CD1c-positive myeloid dendritic cell (primary cell): Measurements from ENCODE around the gene HIPK2.

Experiments
- DNase-seq: peaks from one replicate; pipeline ENCODE4 v3.0.0-alpha.2; 2016; ENCODE audit errors: extremely low spot score

HIPK2 gene

DNA sequence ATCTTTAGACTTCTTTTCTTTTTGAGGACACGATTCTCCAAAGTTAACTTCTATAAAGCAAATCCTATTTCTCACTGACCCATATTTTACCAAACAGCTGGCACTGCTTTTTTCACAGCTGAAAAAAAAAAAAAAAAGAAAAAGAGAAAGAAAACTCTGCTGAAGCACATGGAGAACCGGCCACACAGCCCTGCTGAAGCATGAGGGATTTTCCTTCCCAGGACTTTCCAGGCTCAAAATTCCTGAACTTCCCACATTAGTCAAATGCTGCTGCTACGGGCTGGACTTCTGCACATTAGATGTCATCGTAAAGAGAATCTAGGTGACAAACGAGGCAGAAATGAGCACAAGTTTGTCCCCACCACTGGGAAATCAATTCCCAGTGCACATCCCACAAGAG, 25.2 kb downstream of the HIPK2 start:
- DNase-seq = no peak

DNA sequence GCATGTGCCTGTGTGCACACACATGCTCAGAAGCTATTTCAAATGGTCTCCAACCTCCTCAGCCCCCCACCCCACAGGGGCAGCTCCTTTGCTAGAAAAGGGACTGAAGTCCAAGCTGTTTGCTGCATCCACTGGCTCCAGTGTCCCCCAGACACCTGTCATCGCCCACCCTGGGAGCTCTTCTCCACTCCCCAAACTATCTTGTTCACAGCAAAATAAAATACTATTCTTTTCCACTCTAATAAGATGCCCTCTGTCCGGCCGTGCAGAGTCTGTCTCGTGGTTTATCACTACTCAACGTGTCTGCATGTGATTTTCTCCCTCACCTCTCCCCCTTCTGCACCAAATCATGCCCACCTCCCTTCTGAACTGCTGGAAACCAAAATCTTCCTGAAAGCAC, 25.6 kb downstream of the HIPK2 start:
- DNase-seq = no peak

DNA sequence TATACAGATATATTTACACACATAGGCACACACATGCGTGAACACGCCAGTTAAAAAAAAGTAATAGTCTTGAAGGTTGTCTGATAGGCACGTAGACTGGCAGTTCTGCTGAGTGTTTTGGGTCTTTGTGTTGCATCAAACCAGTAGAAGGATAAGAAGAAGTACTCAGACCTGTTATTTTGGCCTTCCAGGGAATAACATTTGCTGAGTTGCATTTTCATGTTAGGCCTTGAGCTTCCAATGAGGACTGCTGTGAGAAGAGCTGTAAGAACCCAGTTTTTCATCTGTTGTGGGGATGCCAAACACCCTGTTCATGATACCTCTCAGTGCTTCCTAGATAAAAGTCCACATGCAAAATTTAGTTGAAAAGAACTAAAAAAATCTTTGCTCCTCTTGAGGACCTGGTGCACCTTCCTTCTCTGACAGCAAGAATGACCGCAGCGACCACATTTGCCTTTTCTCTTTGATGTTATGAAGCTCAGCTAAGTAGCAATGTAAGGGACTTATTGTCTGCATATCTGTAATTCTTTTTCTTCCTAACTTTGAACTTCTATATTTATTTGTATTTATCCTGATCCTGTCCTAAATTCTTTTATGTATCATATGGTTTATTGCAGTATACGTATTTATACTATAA, 27.2 kb downstream of the HIPK2 start:
- no peak for DNase-seq

DNA sequence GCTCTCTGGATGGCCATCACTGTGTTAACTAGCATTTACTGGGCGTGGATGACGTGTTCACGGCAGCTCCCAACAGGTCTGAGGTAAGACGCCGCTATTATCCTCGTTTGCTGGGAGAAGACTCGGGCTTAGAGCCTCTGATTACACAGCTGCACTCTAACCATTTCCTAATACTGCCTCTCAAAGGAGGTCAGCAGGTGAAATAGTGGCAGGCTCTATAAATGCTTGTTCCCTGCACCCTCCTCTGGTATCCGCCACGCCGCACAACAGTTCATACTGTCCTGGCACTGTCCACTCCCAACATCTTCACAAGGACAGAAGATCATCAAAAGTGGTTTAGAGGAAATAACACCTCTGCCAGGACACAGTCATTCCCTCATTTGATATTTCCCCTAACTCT, 28.3 kb downstream of the HIPK2 start:
- DNase-seq = no peak

DNA sequence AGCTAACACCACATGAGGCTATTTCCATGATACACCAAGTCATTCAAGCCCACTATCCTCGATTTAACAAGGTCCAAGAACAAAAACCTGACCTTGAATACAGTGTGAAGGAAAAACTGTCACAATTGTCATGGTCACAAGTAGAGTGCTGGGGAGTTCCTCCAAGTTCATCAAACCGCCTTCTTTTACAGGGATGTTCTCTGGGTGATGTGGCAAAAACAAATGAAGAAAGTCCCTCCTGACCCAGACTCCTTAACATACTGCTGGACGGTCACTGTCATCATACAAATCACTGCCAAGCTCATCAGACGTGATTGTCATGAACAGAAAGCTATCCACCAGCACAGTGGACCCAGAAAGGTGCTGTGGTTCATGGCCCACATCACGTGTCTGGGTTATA, 28.9 kb downstream of the HIPK2 start:
- no peak for DNase-seq

DNA sequence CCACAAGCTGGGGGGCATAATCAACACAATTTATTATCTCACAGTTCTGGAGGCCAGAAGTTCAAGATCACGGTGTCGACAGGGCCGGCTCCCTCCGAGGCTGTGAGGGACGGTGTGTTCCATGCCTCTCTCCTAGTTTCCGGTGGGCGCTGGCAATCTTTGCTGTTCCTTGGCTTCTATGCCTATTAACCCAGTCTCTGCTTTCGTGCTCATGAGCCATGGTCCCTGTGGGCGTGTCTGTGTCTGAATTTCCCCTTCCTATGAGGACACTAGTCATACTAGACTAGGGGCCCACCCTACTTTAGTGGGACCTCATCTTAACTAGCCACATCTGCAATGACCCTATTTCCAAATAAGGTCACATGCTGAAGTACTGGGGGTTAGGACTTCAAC, 29.4 kb downstream of the HIPK2 start:
- DNase-seq = no peak

DNA sequence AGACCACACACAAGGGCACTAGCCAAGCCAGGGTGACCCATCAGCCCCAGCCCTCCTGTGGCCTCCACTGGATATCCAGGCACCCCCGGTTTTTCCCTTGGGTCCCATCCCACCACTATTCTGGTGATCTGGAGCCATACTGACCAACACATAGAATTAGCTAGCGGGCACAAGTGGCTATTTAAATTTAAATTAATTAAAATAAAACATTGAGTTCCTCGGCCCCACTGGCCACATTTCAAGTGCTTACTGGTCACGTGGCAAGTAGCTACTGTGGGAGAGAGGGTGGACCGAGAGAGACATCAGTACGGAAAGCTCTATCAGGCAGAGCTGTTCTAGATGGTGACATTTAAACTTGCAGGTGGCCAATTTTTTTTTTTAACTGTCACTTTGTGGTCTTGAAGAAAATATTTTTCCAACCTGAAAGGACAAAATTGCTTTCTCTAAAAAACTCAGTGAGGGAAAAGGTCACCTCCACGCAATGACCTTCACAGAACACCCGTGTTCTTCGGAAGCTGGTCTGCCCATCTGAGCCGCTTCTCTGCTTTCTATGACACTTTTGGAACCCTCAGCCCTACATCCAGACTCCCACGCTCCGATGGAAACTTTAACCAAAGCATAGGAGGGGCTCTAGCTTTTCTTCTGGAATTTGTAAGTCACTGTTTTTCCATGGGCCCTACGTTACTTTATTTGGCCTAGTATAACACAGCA, 30.0 kb downstream of the HIPK2 start:
- DNase-seq = no peak

DNA sequence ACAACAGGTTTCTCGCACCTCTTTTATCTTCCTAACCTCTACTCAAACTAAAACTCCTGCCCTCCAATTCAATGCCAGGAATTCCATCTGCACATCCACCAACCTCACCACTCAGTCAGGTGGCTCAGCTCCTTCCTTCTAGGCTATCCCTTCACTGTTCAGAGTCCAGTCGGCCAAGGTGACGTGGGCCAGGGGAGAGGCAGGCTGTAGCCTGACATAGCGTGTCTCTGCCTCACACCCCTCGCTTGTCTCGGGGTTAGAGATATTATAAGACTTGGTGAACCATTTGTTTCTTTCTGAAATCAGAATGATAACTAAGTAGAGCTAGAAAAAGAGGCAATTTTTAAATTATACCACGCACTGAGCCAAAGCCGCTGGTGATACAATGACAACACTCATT, 31.1 kb downstream of the HIPK2 start:
- DNase-seq = no peak

DNA sequence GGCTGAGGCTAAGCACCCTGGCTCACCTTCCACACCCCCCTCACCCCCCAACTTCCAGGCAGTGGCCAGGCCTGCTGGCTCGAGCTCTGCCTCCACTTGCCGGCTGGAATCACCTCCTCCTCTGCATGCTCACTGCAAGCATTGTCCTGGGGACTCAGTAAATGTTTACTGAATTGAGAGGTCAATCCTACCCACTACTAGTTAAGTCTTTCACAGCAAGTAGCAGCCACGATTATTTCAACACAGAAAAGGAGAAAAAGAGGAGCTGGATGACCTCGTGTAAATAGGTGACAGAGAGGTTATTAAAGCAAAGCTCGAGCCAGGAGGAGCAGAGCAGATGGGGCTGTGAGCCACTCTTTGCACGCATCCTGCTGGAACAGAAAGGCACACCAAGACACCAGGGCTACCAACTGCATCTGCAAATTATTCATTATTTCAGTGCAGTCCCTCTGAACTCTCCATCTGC, 32.1 kb downstream of the HIPK2 start:
- DNase-seq = no peak

DNA sequence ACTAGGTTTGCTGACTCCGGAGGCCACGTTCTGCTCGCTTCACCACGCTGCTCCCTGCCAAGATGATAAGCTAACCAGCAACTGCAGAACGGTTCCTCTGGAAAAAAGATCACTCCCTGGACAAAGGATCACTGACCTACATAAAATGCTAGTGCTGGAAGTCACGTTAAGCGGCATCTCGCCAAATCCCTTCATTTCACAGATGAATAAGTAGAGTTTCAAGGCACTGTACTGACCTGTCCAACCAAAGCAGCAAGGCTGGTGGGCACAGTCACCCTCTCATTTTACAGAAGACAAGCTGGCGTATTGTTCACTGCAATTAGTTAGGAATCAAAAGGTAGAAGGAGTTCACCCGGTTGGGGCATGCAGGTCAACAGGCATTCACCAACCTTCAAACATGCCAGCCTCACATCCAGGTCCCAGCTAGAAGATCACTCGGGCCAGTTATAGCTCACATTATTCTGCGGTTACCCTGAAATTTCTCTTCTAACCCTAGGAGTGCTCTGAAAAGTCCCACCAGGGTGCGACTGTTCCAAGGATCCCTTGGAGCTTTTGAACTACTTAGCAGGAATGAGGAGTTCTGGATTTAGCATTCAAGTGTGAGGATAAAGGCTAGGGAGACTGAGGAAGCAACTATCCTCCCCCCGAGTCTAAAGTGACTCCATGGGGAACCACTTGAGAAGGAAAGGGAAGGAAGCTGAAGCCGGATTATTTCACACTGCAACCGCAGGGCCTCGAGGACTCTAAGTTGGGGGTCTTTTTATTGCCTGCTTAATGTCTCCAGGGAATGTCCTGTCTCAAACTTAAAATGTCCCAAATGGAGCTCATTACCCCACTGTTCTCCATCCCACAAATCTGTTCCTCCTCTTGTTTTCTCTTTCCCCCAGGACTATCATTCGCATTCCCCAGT, 32.8 kb downstream of the HIPK2 start:
- DNase-seq = no peak

DNA sequence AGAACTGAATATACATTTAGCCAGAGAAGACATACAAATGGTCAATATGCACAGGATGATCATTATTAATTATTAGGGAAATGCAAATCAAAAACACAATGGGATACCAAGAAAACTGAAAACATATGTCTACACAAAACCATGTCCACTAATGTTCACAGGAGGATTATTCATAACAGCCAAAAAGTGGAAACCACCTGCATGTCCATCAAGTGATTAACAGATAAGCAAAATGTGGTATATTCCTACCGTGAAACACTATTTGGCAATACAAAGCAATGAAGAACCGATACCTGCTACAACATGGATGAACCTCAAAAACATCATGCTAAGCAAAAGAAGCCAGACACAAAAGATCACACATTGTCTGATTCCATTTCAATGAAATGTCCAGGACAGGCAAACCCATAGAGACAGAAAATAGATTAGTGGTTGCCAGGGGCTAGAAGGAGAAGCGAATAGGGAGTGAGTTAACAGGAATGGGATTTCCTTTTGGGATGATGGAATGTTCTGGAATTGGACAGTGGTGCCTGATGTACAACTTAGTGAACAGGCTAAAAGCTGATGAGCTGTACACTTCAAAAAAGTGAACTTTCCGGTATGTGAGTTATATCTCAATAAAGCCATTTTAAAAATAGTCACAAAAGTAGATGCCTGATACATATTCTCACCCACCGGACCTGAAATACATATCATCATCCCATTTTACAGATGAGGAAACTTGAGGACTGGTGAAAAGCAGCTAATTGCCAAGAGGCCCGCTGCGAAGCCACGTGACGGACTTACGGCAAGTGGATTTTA, 33.6 kb downstream of the HIPK2 start:
- DNase-seq = no peak

DNA sequence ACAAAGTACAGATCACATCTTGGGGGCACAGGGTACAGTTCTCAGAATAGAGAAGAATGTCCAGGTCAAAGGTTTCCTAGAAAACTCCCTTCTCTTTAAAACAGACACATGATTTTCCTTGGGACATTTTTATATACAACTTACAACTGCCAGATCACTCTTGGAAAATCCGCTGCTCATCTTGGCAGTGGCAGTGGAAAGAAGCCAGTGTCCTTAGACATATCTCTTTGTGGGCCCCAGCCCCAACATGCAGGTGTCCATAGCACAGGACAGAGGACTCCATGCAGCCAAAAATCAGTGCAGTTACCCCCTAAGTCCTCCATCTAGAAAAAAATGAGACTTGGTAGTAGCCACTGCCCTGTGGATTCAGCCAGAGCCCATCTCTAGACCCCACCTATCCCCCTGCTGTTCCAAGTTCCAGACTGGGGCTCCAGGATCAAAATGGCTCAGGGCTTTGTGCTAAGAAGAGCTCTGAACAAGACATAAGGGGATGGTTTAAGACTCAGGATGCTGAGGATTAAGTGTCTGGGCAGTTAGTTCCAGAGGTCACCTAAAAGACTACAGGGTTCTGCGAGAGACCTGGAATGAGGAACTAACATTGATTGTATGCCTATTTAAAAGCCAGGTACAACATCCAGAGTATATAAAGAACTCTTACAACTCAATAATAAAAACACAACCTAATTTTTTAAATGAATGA, 34.4 kb downstream of the HIPK2 start:
- DNase-seq = no peak

DNA sequence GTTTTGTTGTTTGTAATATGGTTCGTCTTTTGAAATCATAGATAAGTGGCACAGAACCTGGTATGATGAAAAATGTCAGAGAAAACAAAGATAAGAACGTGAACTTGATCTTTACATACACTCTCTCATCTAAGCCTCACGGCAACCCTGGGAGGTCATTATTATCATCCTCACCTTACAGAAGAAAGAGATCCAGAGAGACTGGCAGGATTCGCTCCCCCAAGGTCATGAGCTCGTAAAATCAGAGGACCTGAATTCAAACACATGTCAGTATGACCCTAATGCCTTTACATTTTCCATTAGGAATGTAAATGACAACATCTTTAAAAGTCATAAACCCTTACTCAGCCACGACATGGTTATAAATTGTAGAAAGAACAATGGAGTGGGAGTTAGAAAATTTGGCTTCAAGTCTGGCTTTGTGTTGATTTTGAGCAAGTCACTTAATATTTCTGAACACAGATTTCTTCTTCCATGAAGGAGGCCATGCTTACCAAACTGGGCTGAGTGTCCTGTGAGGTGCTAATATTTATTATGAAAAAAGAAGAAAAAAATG, 35.9 kb downstream of the HIPK2 start:
- DNase-seq = no peak

DNA sequence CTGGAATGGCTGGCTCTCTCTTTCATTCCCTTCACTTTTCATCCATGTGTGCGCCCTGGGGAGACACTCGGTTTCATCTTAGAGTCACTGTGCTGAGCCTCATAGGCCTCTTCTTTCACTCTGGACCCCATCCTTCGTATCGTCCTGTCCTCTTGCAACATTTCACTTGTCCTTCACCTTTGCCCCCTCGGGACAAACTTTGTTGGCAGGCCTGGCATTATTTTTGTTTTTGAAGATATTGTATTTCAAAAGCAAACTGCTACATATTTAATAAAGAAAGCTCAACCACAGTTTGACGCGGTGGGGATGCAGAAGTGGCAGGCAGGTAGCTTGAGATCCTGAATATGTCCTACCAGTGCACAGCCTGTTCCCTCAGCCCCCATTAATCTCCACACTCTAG, 36.6 kb downstream of the HIPK2 start:
- no peak for DNase-seq

DNA sequence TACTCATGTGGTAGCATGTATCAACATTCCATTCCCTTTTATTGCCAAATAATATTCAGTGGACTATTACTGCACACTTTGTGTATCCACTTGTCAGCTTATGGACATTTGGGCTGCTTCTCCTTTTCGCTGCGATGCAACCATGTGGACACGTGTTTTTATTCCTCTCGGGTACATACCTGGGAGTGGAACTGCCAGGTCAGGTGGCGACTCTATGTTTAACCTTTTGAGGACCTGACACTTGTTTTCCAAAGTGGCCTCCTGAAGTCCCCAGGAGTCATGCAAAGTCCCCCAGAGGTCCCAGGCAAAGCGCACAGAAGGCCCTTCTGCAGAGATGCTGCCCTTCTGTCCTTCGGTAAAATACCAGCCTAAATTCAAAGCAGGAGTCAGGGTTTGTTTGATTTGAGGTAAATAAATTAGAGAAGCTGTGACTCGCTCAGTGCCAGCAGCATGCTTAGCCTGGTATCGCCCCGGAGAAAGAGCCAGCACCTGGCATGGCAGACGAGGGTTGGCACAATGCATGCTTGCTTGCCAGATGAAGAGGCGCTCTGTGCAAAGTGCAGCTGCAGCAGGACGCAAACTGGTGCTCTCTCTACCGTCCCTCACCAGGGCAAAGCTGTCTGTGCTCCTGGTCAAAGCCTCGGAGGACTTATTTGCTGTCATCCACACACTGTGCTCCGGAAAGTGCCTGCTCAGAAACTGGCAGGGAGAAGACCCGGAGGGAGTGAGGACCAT, 37.8 kb downstream of the HIPK2 start:
- DNase-seq = no peak

DNA sequence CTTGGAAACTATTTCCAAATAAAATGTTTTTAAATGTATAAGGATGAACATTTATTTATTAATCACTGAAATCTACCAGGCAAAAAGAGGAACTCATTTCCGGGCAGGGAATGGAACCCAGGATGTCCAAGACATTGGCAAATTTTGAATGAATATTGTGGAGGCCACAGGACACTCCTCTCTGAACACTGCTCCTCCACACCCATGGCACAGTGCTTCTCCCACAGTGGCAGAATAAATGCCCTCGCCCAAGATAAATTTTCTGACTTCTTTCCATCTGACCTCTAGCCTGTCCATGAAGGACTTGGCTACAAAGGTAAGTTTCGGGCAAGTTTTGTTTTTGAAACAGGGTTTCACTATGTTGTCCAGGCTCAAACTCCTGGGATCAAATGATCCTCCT, 39.0 kb downstream of the HIPK2 start:
- no peak for DNase-seq

DNA sequence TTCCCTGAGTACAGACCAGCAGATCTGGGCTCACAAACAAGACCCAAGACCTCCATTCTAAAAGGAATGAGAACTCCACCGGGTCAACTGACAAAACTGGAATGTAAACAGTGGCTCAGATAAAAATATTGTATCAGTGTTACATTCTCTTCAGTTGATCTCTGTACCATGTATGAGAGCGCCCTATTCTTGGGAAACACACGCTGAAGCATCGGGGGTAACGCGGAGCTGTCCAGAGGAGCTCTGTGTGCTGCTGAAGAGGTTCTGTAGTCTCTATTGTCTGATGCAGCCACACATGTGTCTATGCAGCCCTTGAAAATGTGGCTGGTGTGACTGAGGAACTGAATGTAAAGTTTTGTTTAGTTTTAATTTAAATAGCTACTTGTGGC, 39.7 kb downstream of the HIPK2 start:
- no peak for DNase-seq

DNA sequence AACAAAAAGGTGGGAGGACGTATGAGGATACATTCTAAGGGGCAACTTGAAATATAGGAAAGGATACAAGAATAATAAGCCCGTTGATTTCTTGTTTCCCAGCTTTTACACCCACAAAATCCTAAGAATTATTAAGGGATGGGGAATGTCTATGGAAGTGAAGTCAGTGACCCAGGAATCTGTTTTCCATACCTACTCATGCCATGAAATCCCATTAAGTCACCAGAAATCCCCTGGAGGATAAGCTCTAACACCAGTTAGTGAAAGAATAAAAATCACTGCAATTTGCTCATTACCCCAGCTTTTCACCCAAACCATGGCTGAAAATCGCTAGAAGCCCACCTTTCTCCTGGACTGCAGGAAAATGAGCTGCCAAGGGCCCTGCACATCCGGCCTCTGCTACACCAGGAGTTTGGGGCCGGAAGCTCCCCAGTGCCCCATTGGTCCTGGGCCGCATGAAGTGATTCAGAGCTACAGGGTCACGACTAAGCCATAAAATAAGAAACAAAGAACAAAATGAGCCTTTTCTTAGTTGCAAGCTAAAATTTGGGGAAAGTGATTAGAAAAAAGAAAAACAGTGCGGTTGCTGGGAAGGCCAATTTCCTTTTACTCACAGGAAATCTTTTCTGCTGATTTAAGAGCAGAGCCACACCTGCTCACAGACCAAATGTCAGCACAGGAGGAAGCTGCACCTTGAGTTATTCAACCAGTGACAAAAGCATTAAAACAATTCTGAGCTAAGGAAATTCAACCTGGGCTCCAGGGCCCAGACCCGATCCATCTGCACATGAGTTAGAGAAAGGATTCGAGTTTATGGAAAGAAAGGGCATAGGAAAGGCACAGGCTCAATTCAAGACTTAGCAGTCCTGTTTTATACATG, 40.3 kb downstream of the HIPK2 start:
- no peak for DNase-seq

DNA sequence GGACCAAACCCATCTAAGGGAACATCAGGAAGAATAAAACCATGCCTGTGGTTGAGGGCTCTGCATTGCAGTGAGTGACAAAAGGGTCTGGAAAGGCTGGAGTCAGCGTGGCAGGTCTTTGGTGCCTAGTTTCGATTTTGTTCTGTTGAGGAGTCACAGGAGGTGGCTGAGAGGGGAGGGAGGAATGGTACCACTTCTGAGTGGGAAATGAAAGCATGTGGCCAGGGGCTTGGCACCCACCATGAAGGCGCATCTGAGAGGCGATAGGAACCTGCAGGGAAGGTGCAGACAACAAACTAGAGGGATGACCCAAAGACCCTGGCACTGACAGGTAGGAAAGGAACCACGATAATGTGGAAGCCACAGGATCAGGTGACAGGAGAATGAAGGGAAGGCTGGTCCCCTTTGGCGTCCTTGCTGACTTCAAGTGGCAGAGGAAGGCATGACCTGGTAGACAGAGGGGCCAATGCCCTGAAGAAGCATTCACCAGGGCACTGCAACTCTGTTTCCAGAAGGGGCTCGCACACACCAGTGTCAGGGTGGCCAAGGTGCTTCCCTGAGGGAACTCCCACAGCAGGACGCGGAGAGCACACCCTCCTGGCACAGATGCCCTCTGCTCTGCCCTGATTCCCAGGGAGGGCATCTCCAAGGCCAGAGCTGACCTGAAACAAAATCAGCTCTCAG, 41.7 kb downstream of the HIPK2 start:
- DNase-seq = no peak
